ENCODE results near the gene NUDT7. TPM values are rescaled to one million over a fixed set of nuclear protein-coding genes. Genes with fewer than 3 reads are reported as not detected.

NUDT7 gene
- total RNA-seq, 1 experiment from 2014 or later: 7.5 TPM

DNA sequence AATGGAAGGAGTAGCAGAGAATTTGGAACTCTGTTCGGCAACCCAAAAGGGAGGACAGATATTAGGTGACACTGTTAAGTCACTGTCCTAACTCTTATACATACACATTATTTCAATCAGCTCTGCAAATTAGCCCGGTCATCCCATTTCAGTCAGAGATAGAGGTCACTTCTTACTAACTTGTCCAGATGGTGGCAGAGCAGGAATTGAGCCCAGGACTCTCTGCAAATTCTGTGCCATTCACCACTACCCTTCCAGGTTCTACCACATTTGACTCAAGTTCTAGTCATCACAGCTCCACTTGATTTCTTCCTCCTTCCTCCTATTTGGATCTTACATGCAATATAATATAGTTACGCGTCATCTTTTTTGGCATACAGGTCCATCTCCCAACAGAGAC, 35.9 kb upstream of the NUDT7 start:
- Mint-ChIP-seq H3K27ac (no peak overlapping the region), H3K4me3 (no peak overlapping the region), H3K36me3 (no peaks in the 10 kb centered on the region), H3K27me3 (ENCODE audit: low read depth) (no peaks in the 10 kb centered on the region), H3K4me1 (0 out of 2 replicates have a peak, but pooled peaks cover 2% of the 10 kb centered on the region), H3K9me3 (no peaks in the 10 kb centered on the region)
- ATAC-seq: no peak
- TF ChIP-seq, protein P1, sequence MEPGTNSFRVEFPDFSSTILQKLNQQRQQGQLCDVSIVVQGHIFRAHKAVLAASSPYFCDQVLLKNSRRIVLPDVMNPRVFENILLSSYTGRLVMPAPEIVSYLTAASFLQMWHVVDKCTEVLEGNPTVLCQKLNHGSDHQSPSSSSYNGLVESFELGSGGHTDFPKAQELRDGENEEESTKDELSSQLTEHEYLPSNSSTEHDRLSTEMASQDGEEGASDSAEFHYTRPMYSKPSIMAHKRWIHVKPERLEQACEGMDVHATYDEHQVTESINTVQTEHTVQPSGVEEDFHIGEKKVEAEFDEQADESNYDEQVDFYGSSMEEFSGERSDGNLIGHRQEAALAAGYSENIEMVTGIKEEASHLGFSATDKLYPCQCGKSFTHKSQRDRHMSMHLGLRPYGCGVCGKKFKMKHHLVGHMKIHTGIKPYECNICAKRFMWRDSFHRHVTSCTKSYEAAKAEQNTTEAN (CRISPR knock-in tag; IDR thresholded peaks at IDR 0.05): no peak
- TF ChIP-seq EMX1 (CRISPR knock-in tag; IDR thresholded peaks at IDR 0.05) (no peak), NR3C1 (CRISPR knock-in tag; conservative IDR thresholded peaks at IDR 0.05; ENCODE audit: low read depth) (no peak), CREB1 (CRISPR knock-in tag; IDR thresholded peaks at IDR 0.05) (no peak), ZNF317 (CRISPR knock-in tag; IDR thresholded peaks at IDR 0.05; ENCODE audit: borderline replicate concordance, low read depth) (no peak), ZNF416 (CRISPR knock-in tag; IDR thresholded peaks at IDR 0.05) (no peak), ZNF138 (CRISPR knock-in tag; conservative IDR thresholded peaks at IDR 0.05) (no peak), NR2C2 (CRISPR knock-in tag; IDR thresholded peaks at IDR 0.05) (no peak), MYBL2 (CRISPR knock-in tag; IDR thresholded peaks at IDR 0.05) (no peak), ZNF396 (CRISPR knock-in tag; IDR thresholded peaks at IDR 0.05; ENCODE audit: borderline replicate concordance) (no peak), FOXP1 (CRISPR knock-in tag; IDR thresholded peaks at IDR 0.05; ENCODE audit: borderline replicate concordance) (no peak), ZNF263 (CRISPR knock-in tag; IDR thresholded peaks at IDR 0.05; ENCODE audit: low read depth) (no peak), ZNF121 (CRISPR knock-in tag; IDR thresholded peaks at IDR 0.05) (no peak), OVOL2 (CRISPR knock-in tag; IDR thresholded peaks at IDR 0.05; ENCODE audit: borderline replicate concordance) (no peak)
- TF ChIP-seq, protein P2, sequence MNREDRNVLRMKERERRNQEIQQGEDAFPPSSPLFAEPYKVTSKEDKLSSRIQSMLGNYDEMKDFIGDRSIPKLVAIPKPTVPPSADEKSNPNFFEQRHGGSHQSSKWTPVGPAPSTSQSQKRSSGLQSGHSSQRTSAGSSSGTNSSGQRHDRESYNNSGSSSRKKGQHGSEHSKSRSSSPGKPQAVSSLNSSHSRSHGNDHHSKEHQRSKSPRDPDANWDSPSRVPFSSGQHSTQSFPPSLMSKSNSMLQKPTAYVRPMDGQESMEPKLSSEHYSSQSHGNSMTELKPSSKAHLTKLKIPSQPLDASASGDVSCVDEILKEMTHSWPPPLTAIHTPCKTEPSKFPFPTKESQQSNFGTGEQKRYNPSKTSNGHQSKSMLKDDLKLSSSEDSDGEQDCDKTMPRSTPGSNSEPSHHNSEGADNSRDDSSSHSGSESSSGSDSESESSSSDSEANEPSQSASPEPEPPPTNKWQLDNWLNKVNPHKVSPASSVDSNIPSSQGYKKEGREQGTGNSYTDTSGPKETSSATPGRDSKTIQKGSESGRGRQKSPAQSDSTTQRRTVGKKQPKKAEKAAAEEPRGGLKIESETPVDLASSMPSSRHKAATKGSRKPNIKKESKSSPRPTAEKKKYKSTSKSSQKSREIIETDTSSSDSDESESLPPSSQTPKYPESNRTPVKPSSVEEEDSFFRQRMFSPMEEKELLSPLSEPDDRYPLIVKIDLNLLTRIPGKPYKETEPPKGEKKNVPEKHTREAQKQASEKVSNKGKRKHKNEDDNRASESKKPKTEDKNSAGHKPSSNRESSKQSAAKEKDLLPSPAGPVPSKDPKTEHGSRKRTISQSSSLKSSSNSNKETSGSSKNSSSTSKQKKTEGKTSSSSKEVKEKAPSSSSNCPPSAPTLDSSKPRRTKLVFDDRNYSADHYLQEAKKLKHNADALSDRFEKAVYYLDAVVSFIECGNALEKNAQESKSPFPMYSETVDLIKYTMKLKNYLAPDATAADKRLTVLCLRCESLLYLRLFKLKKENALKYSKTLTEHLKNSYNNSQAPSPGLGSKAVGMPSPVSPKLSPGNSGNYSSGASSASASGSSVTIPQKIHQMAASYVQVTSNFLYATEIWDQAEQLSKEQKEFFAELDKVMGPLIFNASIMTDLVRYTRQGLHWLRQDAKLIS (CRISPR knock-in tag; IDR thresholded peaks at IDR 0.05; ENCODE audit: borderline replicate concordance): no peak
- TF ChIP-seq, protein P3, sequence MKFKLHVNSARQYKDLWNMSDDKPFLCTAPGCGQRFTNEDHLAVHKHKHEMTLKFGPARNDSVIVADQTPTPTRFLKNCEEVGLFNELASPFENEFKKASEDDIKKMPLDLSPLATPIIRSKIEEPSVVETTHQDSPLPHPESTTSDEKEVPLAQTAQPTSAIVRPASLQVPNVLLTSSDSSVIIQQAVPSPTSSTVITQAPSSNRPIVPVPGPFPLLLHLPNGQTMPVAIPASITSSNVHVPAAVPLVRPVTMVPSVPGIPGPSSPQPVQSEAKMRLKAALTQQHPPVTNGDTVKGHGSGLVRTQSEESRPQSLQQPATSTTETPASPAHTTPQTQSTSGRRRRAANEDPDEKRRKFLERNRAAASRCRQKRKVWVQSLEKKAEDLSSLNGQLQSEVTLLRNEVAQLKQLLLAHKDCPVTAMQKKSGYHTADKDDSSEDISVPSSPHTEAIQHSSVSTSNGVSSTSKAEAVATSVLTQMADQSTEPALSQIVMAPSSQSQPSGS (CRISPR knock-in tag; IDR thresholded peaks at IDR 0.05; ENCODE audit: borderline replicate concordance, low read depth): no peak
- TF ChIP-seq, protein P4, sequence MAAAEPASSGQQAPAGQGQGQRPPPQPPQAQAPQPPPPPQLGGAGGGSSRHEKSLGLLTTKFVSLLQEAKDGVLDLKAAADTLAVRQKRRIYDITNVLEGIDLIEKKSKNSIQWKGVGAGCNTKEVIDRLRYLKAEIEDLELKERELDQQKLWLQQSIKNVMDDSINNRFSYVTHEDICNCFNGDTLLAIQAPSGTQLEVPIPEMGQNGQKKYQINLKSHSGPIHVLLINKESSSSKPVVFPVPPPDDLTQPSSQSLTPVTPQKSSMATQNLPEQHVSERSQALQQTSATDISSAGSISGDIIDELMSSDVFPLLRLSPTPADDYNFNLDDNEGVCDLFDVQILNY (CRISPR knock-in tag; IDR thresholded peaks at IDR 0.05): no peak
- POLR2A ChIA-PET: no interaction called here
- DNase-seq (ENCODE audit: low spot score): no peak
- CTCF ChIA-PET: interaction anchor here (0.5 kb wide), 1 partner anchor 424 kb away, joined by 6 read pairs; no protein-coding TSS in a partner anchor

DNA sequence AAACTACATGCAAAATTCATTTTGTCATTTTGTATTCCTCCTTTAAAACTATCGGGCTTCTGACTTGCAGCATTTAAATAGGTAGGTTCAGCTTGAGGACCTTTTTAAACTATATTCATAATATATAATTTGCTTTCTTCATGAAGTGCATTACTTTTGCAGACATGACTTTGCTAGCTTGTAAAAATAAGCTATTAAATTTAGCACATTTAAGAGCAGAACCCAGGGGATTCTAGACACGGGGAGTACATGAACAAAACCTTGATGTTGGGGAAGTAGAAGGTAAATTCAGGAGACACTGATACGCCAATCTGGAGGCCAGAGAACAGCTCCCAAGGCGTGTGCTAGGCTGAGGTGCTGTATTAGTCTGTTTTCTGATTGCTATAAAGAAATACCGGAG, 32.3 kb upstream of the NUDT7 start:
- DNase-seq (ENCODE audit: low spot score) (no peak), ATAC-seq (no peak)
- Mint-ChIP-seq H3K27ac (no peak overlapping the region), H3K36me3 (no peaks in the 10 kb centered on the region), H3K4me3 (no peak overlapping the region), H3K27me3 (ENCODE audit: low read depth) (no peaks in the 10 kb centered on the region), H3K9me3 (no peaks in the 10 kb centered on the region), H3K4me1 (0 out of 2 replicates have a peak, but pooled peaks cover 3% of the 10 kb centered on the region)
- ChIA-PET POLR2A (no interaction called here), CTCF (interaction anchor here (1.3 kb wide), 1 partner anchor 313 kb away, joined by 4 read pairs; no protein-coding TSS in a partner anchor)
- TF ChIP-seq TEAD1 (CRISPR knock-in tag; IDR thresholded peaks at IDR 0.05): no peak
- TF ChIP-seq, protein P5, sequence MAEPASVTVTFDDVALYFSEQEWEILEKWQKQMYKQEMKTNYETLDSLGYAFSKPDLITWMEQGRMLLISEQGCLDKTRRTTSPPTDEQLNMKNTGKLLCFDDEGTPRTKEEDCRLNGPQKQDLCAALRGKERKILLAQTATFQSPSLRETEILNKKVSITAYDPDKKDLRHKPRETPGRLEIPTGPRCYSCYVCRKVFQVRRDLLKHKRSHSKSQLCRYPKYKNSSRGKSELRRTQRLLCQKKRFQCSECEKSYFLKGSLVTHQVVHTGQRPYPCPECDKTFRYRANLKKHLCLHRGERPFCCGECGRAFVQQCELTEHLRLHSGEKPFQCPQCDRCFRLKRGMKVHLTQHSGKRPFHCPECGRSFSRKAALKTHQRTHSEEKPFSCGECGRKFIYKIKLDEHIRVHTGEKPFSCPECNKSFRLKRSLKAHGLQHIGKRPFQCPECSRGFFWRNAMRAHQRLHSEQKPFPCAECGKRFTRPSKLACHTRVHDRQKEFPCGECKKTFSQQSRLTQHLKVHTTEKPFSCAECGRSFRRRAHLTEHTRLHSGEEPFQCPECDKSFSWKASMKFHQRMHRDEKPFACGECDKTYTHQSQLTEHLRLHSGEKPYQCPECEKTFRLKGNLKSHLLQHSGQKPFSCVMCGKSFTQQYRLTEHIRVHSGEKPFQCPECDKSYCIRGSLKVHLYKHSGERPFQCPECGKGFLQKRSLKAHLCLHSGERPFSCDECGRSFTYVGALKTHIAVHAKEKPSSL (CRISPR knock-in tag; conservative IDR thresholded peaks at IDR 0.05): no peak
- TF ChIP-seq, protein P6, sequence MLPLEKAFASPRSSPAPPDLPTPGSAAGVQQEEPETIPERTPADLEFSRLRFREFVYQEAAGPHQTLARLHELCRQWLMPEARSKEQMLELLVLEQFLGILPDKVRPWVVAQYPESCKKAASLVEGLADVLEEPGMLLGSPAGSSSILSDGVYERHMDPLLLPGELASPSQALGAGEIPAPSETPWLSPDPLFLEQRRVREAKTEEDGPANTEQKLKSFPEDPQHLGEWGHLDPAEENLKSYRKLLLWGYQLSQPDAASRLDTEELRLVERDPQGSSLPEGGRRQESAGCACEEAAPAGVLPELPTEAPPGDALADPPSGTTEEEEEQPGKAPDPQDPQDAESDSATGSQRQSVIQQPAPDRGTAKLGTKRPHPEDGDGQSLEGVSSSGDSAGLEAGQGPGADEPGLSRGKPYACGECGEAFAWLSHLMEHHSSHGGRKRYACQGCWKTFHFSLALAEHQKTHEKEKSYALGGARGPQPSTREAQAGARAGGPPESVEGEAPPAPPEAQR (CRISPR knock-in tag; IDR thresholded peaks at IDR 0.05): no peak
- TF ChIP-seq, protein P7, sequence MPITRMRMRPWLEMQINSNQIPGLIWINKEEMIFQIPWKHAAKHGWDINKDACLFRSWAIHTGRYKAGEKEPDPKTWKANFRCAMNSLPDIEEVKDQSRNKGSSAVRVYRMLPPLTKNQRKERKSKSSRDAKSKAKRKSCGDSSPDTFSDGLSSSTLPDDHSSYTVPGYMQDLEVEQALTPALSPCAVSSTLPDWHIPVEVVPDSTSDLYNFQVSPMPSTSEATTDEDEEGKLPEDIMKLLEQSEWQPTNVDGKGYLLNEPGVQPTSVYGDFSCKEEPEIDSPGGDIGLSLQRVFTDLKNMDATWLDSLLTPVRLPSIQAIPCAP (CRISPR knock-in tag; IDR thresholded peaks at IDR 0.05): no peak
